Osteocyte (in vitro differentiated cells): ENCODE measurements around the gene DNMBP. TPM values are rescaled to one million over a fixed set of nuclear protein-coding genes. Genes with fewer than 3 reads are reported as not detected.
"Not testable (repeated sequence)": the region's sequence is repeated elsewhere in the genome, so short reads cannot be mapped to it uniquely, and the experiment has no call there.

Experiments used
- DNase-seq: peaks from one replicate; pipeline ENCODE4 v3.0.0; 2021; ENCODE audit warnings: mixed read lengths; ENCODE audit not compliant: unreplicated experiment; ENCODE audit errors: extremely low spot score
- H3K27ac Mint-ChIP-seq: one replicate; pipeline ENCODE4 v1.8.0; 2021; ENCODE audit warnings: mild to moderate bottlenecking, mixed read lengths; ENCODE audit not compliant: unreplicated experiment
- H3K27me3 Mint-ChIP-seq: one replicate; pipeline ENCODE4 v1.8.0; 2021; ENCODE audit warnings: mixed read lengths; ENCODE audit not compliant: unreplicated experiment
- H3K36me3 Mint-ChIP-seq: one replicate; pipeline ENCODE4 v1.8.0; 2021; ENCODE audit warnings: mixed read lengths; ENCODE audit not compliant: unreplicated experiment
- H3K4me1 Mint-ChIP-seq: one replicate; pipeline ENCODE4 v1.8.0; 2021; ENCODE audit warnings: mixed read lengths; ENCODE audit not compliant: unreplicated experiment
- H3K4me3 Mint-ChIP-seq: one replicate; pipeline ENCODE4 v1.8.0; 2021; ENCODE audit warnings: mild to moderate bottlenecking, moderate library complexity, mixed read lengths; ENCODE audit not compliant: unreplicated experiment
- H3K9me3 Mint-ChIP-seq: one replicate; pipeline ENCODE4 v1.8.0; 2021; ENCODE audit warnings: mixed read lengths; ENCODE audit not compliant: unreplicated experiment
- total RNA-seq: library from RNA; stranded (reverse); gene quantifications from 2 replicates; pipeline ENCODE4 v1.2.1, GENCODE V29; 2021
- TF ChIP-seq, protein P1 (sequence below): fragments of 200-600 bp; sonication (generic); IDR thresholded peaks from 2 replicates; pipeline ENCODE4 v1.5.0; 2021; ENCODE audit warnings: antibody characterized with exemption, mild to moderate bottlenecking, moderate library complexity

Gene DNMBP
- total RNA-seq, 1 donor from 2014 or later = 16.2 TPM

DNA sequence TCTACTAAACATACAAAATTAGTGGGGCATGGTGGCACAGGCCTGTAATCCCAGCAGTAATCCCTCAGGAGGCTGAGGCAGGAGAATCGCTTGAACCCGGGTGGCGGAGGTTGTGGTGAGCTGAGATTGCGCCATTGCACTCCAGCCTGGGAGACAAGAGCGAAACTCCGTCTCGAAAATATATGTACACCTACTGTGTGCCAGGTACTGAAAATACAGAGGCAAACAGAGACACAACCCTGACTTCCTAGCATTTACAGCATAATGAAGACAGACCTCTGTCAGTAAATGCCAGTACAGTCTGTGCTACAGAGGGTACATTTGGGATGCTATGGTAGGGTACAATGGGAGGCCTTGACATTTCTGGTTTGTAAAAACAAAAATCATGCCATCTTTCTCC, 160.7 kb downstream of the DNMBP start:
- Mint-ChIP-seq H3K36me3 (no peaks in the 10 kb centered on the region), H3K4me1 (peaks cover 13% of the 10 kb centered on the region), H3K27ac (no peak overlapping the region), H3K4me3 (no peak overlapping the region), H3K27me3 (no peaks in the 10 kb centered on the region), H3K9me3 (no peaks in the 10 kb centered on the region)
- TF ChIP-seq, protein P1, sequence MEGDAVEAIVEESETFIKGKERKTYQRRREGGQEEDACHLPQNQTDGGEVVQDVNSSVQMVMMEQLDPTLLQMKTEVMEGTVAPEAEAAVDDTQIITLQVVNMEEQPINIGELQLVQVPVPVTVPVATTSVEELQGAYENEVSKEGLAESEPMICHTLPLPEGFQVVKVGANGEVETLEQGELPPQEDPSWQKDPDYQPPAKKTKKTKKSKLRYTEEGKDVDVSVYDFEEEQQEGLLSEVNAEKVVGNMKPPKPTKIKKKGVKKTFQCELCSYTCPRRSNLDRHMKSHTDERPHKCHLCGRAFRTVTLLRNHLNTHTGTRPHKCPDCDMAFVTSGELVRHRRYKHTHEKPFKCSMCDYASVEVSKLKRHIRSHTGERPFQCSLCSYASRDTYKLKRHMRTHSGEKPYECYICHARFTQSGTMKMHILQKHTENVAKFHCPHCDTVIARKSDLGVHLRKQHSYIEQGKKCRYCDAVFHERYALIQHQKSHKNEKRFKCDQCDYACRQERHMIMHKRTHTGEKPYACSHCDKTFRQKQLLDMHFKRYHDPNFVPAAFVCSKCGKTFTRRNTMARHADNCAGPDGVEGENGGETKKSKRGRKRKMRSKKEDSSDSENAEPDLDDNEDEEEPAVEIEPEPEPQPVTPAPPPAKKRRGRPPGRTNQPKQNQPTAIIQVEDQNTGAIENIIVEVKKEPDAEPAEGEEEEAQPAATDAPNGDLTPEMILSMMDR = no peak
- DNase-seq = no peak

DNA sequence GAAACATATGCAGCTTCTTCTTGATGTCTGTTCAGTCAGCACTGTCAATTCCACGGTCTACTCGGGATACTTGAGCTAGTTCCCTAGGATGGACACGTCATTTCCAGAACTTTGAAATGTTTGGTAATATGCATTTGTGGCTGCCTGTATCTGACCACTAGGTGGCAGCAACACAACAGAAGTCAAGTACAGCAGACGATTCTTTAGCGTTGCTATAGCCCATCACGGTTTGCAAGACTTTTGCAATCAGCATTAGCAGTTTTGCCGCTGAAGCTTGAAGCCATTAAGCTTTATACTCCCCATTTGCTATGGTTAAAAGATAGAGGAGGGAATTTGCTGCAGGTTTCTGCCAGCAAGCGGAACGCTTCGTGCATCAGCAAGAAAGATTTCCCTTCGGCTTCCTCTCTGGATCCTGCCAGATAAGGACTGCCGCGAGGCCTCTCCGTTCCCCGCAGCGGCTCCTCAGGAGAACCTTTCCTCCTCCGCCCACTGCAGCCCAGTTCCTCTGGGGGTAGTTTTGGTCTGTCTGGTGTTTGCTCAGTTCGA, 163.8 kb downstream of the DNMBP start:
- peak overlapping the region; percentile 12 for H3K4me3 Mint-ChIP-seq
- H3K36me3 Mint-ChIP-seq = no peaks in the 10 kb centered on the region
- peak; percentile 90 for DNase-seq
- TF ChIP-seq, protein P1 = peak; percentile 91
- peak overlapping the region; percentile 62 for H3K27ac Mint-ChIP-seq
- H3K27me3 Mint-ChIP-seq = no peaks in the 10 kb centered on the region
- H3K4me1 Mint-ChIP-seq = peaks cover 15% of the 10 kb centered on the region
- no peaks in the 10 kb centered on the region for H3K9me3 Mint-ChIP-seq

DNA sequence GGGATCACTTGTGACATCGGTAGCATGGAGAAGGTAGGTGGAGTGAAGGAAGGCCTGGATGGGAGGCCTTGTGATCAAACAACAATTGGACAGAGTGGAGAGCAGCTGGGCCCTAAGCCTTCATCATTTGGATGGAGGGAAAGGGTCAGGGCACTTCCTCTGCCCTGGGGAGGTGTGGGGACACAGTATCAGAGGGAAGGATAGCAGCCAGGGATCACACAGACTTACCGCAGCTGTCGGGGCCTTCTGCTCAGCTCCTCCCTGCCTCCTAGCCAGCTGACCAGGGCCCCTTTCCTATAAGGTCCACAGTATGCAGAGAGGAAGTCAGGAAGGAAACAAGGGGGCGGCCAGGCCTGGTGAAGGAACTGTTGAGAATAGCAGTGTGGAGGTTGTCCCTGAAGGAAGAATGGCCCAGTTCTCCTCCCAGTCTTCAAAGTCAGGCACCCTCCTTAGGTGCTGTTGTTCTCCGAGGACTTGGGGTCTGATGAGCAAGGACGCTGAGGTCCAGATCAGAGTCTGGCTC, 165.3 kb downstream of the DNMBP start:
- Mint-ChIP-seq H3K36me3 (no peaks in the 10 kb centered on the region), H3K9me3 (no peaks in the 10 kb centered on the region), H3K4me1 (peaks cover 12% of the 10 kb centered on the region), H3K27me3 (no peaks in the 10 kb centered on the region), H3K27ac (no peak overlapping the region), H3K4me3 (no peak overlapping the region)
- TF ChIP-seq, protein P1 = no peak
- no peak for DNase-seq

DNA sequence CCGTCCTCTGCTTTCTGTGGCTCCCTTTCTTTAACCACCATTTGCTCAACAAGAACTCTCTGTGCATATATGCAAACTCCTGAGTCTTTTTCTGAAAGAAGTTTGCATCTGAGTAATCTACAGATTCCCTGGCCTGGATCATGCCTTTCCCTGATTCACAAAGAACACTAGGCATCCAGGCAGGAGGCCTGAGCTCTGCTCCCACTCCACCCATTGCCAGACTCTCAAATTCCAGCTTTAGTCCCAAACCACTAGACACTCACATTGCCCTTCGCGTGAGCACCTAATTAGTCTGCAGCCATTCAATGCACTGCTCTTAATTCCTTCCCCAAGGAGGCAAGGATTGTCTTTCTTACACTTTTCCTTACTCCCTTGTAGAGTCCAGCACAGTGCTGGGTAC, 166.4 kb downstream of the DNMBP start:
- Mint-ChIP-seq H3K4me3 (no peak overlapping the region), H3K4me1 (peaks cover 12% of the 10 kb centered on the region)

DNA sequence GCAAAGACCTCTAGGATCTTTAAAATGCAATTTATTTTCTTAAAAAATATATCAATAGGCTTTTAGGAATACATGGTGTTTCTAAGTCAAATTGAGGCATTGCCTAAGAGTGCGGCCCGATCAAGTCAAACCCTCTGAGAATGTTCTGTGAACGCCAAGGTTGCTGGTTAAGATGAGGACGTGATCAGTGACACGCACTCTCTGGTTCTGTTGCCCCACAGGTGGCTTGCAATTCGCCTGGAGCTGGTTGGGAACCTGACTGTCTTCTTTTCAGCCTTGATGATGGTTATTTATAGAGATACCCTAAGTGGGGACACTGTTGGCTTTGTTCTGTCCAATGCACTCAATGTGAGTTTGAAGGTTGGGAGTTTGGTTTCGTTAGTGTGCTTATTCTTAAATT, 168.0 kb downstream of the DNMBP start:
- no peak overlapping the region for H3K27ac Mint-ChIP-seq
- TF ChIP-seq, protein P1 = no peak
- H3K4me3 Mint-ChIP-seq = no peak overlapping the region
- H3K9me3 Mint-ChIP-seq = no peaks in the 10 kb centered on the region
- no peak for DNase-seq
- no peaks in the 10 kb centered on the region for H3K36me3 Mint-ChIP-seq
- H3K27me3 Mint-ChIP-seq = no peaks in the 10 kb centered on the region
- peaks cover 12% of the 10 kb centered on the region for H3K4me1 Mint-ChIP-seq

More for the DNA sequence above, 166.4 kb downstream of the DNMBP start:
- TF ChIP-seq, protein P1 = no peak
- no peaks in the 10 kb centered on the region for H3K9me3 Mint-ChIP-seq
- H3K36me3 Mint-ChIP-seq = no peaks in the 10 kb centered on the region
- no peaks in the 10 kb centered on the region for H3K27me3 Mint-ChIP-seq
- no peak overlapping the region for H3K27ac Mint-ChIP-seq
- no peak for DNase-seq

DNA sequence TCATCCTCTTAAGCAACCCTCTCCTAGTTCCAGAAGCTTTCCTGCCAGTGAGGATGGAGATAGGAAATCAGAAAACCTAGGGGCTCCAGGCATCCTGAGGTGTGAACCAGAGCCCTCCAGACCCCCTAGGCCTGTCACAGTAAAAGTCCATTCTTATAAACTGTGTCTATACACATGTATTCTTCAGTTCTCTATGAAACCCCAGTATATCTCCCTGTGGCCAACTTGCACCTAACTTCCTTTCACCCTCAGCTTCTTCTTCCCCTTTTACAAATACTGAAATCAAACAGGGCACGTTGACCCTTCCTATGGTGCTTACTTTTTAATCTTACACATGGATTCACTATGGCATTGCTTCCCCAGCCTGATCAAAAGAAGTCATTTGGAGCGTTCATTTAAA, 168.9 kb downstream of the DNMBP start:
- H3K4me3 Mint-ChIP-seq, DNase-seq, H3K4me1 Mint-ChIP-seq, H3K27me3 Mint-ChIP-seq, H3K9me3 Mint-ChIP-seq, H3K36me3 Mint-ChIP-seq, H3K27ac Mint-ChIP-seq: not testable (repeated sequence)
